LoVo (cell line): ENCODE results near the gene SUPT5H.

Experiments used
- DNase-seq: peaks from one replicate; pipeline ENCODE4 v3.0.0-alpha.2; 2016; ENCODE audit warnings: low spot score

The SUPT5H gene

DNA sequence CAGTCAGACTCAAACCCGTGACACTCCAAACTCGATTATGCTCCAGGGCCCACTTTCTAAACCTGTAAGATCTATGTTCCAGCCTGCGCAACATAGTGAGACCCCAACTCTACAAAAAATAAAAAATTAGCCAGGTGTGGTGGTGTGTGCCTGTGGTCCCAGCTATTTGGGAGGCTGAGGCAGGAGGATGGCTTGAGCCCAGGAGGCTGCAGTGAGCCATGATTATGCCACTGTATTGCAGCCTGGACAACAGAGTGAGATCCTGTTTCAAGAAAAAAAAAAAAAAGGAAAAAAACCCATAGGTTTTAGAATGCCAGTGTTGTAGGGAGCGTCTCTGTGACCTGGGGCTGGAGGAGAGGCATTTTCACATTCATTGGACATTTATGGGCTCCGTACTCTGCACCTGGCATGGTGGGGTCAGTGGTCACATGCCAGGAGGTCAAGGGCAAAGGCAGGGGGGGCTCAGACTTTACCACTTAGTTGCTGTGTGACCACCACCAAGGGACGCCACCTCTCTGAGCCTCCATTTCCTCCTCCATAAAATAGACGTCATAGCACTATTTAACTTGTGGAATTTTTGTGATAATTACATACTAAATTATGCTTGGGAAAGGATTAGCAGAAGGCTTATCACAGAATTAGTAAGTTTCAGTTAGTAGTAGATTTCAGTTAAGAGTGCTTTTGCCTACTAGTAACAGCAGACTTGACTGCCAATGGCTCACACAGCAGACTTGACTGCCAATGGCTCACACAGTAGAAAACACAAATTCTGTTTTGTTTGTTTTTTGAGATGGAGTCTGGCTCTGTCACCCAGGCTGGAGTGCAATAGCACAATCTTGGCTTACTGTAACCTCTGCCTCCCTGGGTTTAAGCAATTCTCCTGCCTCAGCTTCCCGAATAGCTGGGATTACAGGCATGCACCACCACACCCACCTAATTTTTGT lies 75.4 kb downstream of the SUPT5H start:
- no peak for DNase-seq

DNA sequence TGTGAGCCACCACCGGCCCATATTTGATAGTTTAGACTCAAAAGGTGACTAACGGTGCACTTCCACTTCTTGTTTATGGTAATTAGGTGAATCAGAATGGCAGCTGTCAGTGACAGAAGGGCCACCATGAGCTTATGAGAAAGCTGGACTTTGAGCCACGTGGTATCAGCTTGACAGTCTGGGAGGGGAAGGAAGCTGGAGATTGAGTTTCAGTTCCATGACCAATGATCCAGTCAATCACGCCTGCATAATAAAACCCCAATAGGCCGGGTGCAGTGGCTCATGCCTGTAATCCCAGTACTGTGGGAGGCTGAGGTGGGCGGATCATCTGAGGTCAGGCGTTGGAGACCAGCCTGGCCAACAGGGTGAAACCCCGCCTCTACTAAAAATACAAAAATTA lies 79.1 kb downstream of the SUPT5H start:
- DNase-seq = no peak

DNA sequence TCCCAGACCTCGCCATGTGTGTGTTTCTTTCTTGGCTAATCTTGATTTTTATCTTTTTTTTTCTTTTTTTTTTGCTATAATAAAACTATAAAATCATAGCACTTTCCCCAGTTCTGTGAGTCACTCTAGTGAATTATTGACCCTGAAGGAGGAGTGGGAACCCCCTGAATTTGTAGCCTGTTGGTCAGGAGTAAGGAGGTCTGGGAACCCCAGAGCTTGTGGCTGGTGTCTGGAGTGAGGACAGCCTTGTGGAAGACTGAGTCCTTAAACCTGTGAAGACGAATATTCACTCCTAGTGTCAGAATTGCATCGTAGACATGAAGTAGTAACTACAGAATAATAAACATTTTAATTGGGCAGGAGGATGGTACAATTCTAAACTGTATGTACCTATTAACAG lies 79.8 kb downstream of the SUPT5H start:
- DNase-seq = no peak
